Parathyroid adenoma (tissue), 2 donors: ENCODE results near the gene PDE10A.

Experiments used
- H2AFZ ChIP-seq: fragments of 300-600 bp; sonication (generic); one replicate; pipeline ENCODE4 v1.7.0; 2017; ENCODE audit warnings: antibody characterized with exemption, mild to moderate bottlenecking
- H3K27ac ChIP-seq: fragments of 300-600 bp; sonication (generic); one replicate; pipeline ENCODE4 v1.7.0; 2017
- H3K27me3 ChIP-seq: fragments of 300-600 bp; sonication (generic); one replicate; pipeline ENCODE4 v1.7.0; 2017; ENCODE audit warnings: low read length; ENCODE audit not compliant: control insufficient read depth, insufficient read depth
- H3K36me3 ChIP-seq: fragments of 300-600 bp; sonication (generic); one replicate; pipeline ENCODE4 v1.7.0; 2017; ENCODE audit warnings: low read length; ENCODE audit not compliant: control insufficient read depth, insufficient read depth
- H3K4me1 ChIP-seq: fragments of 300-600 bp; sonication (generic); one replicate; pipeline ENCODE4 v1.7.0; 2017; ENCODE audit warnings: control low read depth
- H3K4me2 ChIP-seq: fragments of 300-600 bp; sonication (generic); one replicate; pipeline ENCODE4 v1.7.0; 2017; ENCODE audit warnings: low read length
- H3K4me3 ChIP-seq: fragments of 300-600 bp; sonication (generic); one replicate; pipeline ENCODE4 v1.7.0; 2017; ENCODE audit warnings: low read depth, low read length
- H3K79me2 ChIP-seq: fragments of 300-600 bp; sonication (generic); one replicate; pipeline ENCODE4 v1.7.0; 2017; ENCODE audit warnings: control low read depth
- H3K9ac ChIP-seq: fragments of 300-600 bp; sonication (generic); one replicate; pipeline ENCODE4 v1.7.0; 2017; ENCODE audit warnings: mild to moderate bottlenecking
- H3K9me3 ChIP-seq: fragments of 300-600 bp; sonication (generic); one replicate; pipeline ENCODE4 v1.7.0; 2017; ENCODE audit warnings: low read length; ENCODE audit not compliant: control insufficient read depth
- CTCF ChIP-seq: fragments of 300-600 bp; sonication (generic); IDR thresholded peaks from one replicate; pipeline ENCODE4 v1.7.0; 2017; ENCODE audit warnings: antibody characterized with exemption, mild to moderate bottlenecking
- donor health status: primary hyperparathyroidism.

The PDE10A gene

GRCh38 chr6:165404296-165404695 is 258.7 kb downstream of the PDE10A start:
- H3K27me3 ChIP-seq: no peaks in the 10 kb centered on the region
- no peak for TF ChIP-seq CTCF

GRCh38 chr6:165403006-165403595 is 259.9 kb downstream of the PDE10A start:
- H3K4me1 ChIP-seq: no peaks in the 10 kb centered on the region
- H3K4me3 ChIP-seq: no peak overlapping the region
- no peak overlapping the region for H3K4me2 ChIP-seq
- H3K9me3 ChIP-seq: peaks cover 3% of the 10 kb centered on the region
- H3K36me3 ChIP-seq: no peaks in the 10 kb centered on the region
- TF ChIP-seq CTCF: no peak
- no peak overlapping the region for H3K9ac ChIP-seq
- no peak overlapping the region for H3K27ac ChIP-seq
- no peaks in the 10 kb centered on the region for H3K79me2 ChIP-seq
- no peaks in the 10 kb centered on the region for H3K27me3 ChIP-seq
- no peak overlapping the region for H2AFZ ChIP-seq

More at GRCh38 chr6:165404296-165404695, 258.7 kb downstream of the PDE10A start:
- Histone ChIP-seq H3K27ac (no peak overlapping the region), H3K4me3 (no peak overlapping the region), H3K4me2 (no peak overlapping the region), H3K79me2 (no peaks in the 10 kb centered on the region), H3K9me3 (no peaks in the 10 kb centered on the region), H2AFZ (no peak overlapping the region), H3K4me1 (no peaks in the 10 kb centered on the region), H3K36me3 (no peaks in the 10 kb centered on the region), H3K9ac (no peak overlapping the region)

- Histone ChIP-seq H2AFZ (no peak overlapping the region), H3K4me2 (no peak overlapping the region), H3K4me1 (no peaks in the 10 kb centered on the region), H3K9me3 (peaks cover 3% of the 10 kb centered on the region), H3K27me3 (no peaks in the 10 kb centered on the region), H3K79me2 (no peaks in the 10 kb centered on the region), H3K27ac (no peak overlapping the region), H3K4me3 (no peak overlapping the region), H3K9ac (no peak overlapping the region), H3K36me3 (no peaks in the 10 kb centered on the region)
- TF ChIP-seq CTCF: no peak
These were observed 261.9 kb downstream of the PDE10A start for GRCh38 chr6:165401092-165401491.

GRCh38 chr6:165390475-165390874 is 272.6 kb downstream of the PDE10A start:
- no peaks in the 10 kb centered on the region for H3K9me3 ChIP-seq
- no peak for TF ChIP-seq CTCF

GRCh38 chr6:165389534-165389933 is 273.5 kb downstream of the PDE10A start:
- no peak for TF ChIP-seq CTCF
- Histone ChIP-seq H3K4me3 (no peak overlapping the region), H3K27ac (no peak overlapping the region)

More at GRCh38 chr6:165390475-165390874, 272.6 kb downstream of the PDE10A start:
- H3K4me2 ChIP-seq: no peak overlapping the region
- H3K79me2 ChIP-seq: no peaks in the 10 kb centered on the region
- no peaks in the 10 kb centered on the region for H3K4me1 ChIP-seq
- no peaks in the 10 kb centered on the region for H3K36me3 ChIP-seq
- H3K4me3 ChIP-seq: no peak overlapping the region
- H3K9ac ChIP-seq: no peak overlapping the region
- H3K27ac ChIP-seq: no peak overlapping the region
- no peak overlapping the region for H2AFZ ChIP-seq
- H3K27me3 ChIP-seq: no peaks in the 10 kb centered on the region

More at GRCh38 chr6:165389534-165389933, 273.5 kb downstream of the PDE10A start:
- Histone ChIP-seq H3K36me3 (no peaks in the 10 kb centered on the region), H3K9me3 (no peaks in the 10 kb centered on the region), H3K4me1 (no peaks in the 10 kb centered on the region), H3K9ac (no peak overlapping the region), H3K27me3 (no peaks in the 10 kb centered on the region), H2AFZ (no peak overlapping the region), H3K4me2 (no peak overlapping the region), H3K79me2 (no peaks in the 10 kb centered on the region)
